Spleen (tissue), 11 donors: ENCODE data around the gene GARIN6. TPM values are rescaled to one million over a fixed set of nuclear protein-coding genes. Genes with fewer than 3 reads are reported as not detected.
"Not testable (repeated sequence)": the region's sequence is repeated elsewhere in the genome, so short reads cannot be mapped to it uniquely, and the experiment has no call there.

Experiments used
- DNase-seq: peaks from one replicate; pipeline ENCODE4 v3.0.0-alpha.2; 2020
- H3K27ac ChIP-seq, 8 donors: fragments of 200-600 bp; sonication (generic) in 7 of 8; 1 replicate in 4 of 8; 2 replicates in 4 of 8; pipeline versions ENCODE4 v1.5.0 to v1.8.0; 2016 to 2021; ENCODE audit warnings: inconsistent platforms in 4 of 8, mild to moderate bottlenecking in 4 of 8, moderate library complexity in 1 of 8
- H3K27me3 ChIP-seq, 7 donors: fragments of 200-600 bp; sonication (generic) in 6 of 7; replicated peaks in 1 of 7; 1 replicate in 4 of 7; 2 replicates in 3 of 7; pipeline versions ENCODE4 v1.5.0 to v1.8.0; 2016 to 2021; ENCODE audit warnings: inconsistent platforms in 3 of 7, mild to moderate bottlenecking in 1 of 7
- H3K36me3 ChIP-seq, 6 donors: fragments of 200-600 bp; sonication (generic) in 5 of 6; 1 replicate in 4 of 6; 2 replicates in 2 of 6; pipeline versions ENCODE4 v1.5.0 to v1.8.0; 2016 to 2021; ENCODE audit warnings: inconsistent platforms in 2 of 6
- H3K4me1 ChIP-seq, 6 donors: fragments of 200-600 bp; sonication (generic) in 5 of 6; 1 replicate in 3 of 6; 2 replicates in 3 of 6; pipeline versions ENCODE4 v1.5.0 to v1.8.0; 2016 to 2021; ENCODE audit warnings: inconsistent platforms in 3 of 6
- H3K4me3 ChIP-seq, 8 donors: fragments of 200-600 bp; sonication (generic) in 7 of 8; 1 replicate in 4 of 8; 2 replicates in 4 of 8; pipeline versions ENCODE4 v1.5.0 to v1.8.0; 2016 to 2021; ENCODE audit warnings: inconsistent platforms in 4 of 8, mild to moderate bottlenecking in 4 of 8, moderate library complexity in 2 of 8
- H3K9me3 ChIP-seq, 8 donors: fragments of 200-600 bp; sonication (generic) in 7 of 8; 1 replicate in 4 of 8; 2 replicates in 4 of 8; pipeline versions ENCODE4 v1.5.0 to v1.8.0; 2016 to 2021; ENCODE audit warnings: inconsistent platforms in 4 of 8
- POLR2A ChIP-seq, 3 donors: fragments of 450-650 bp; IDR thresholded peaks; one replicate each; pipeline ENCODE4 v1.5.1; 2017; ENCODE audit warnings: antibody characterized with exemption in 3 of 3, mild to moderate bottlenecking in 1 of 3
- POLR2AphosphoS5 ChIP-seq, 3 donors: sonication (generic); formaldehyde crosslinking; IDR thresholded peaks; one replicate each; pipeline ENCODE4 v1.5.1; 2017; ENCODE audit warnings: antibody characterized with exemption in 3 of 3
- WGBS, 5 donors: extraction: QIAGEN DNeasy Blood & Tissue Kit in 3 of 5; methylation state at CpG; one replicate each; pipeline versions ENCODE4 v1.1.5 to v1.1.7; 2013 to 2018; 5-methylcytosine and 5-hydroxymethylcytosine counted together
- intact Hi-C: fragments of 100-400 bp; cut with DNase I; formaldehyde crosslinking; loops from one replicate; pipeline ENCODE4 v1.15.0; 2023; ENCODE audit warnings: low total_unique reads
- polyA plus RNA-seq, 3 donors: library from polyadenylated mRNA; stranded (reverse); fragments of 200-250 nt; gene quantifications; one replicate each; pipeline ENCODE4 v1.2.1, GENCODE V29; 2013
- total RNA-seq, 7 donors: library from RNA; depleted of rRNA in 3 of 7; stranded (reverse); fragments of >200 nt in 3 of 7; fragmentation: NEBNext Ultra II Directional in 4 of 7; extraction: Animal tissue kit (Norgen Biotek cat#: 25700) in 4 of 7; gene quantifications; one replicate each; pipeline versions ENCODE4 v1.1.0 to v1.2.1, GENCODE V29; 2016 to 2021
- TF ChIP-seq, protein P1 (sequence below), 11 experiments: fragments of 200-600 bp in 7 of 11; fragments of 450-650 bp in 4 of 11; sonication (generic) in 4 of 11; IDR thresholded peaks in 8 of 11; conservative IDR thresholded peaks in 3 of 11; 1 replicate in 7 of 11; 2 replicates in 4 of 11; pipeline versions ENCODE4 v1.4.0 to v1.8.0; 2016 to 2021; ENCODE audit warnings: antibody characterized with exemption in 11 of 11, inconsistent platforms in 4 of 11, mild to moderate bottlenecking in 1 of 11
- donor health status: healthy with polysubstance abuse.
- donor health status: DM: no; HTN: no; CAD: no; lungs with moderate emphysema.
- donor health status: DM: no; HTN: no; CAD: no.
- donor health status: Bipolar disorder and iron deficiency.
- donor health status: healthy.
- donor health status: DM: no; HTN: no; CAD: no.
- donor health status: DM: yes; HTN: yes; CAD: no.

Gene GARIN6
- total and polyA plus RNA-seq, 10 donors, result not detected

DNA sequence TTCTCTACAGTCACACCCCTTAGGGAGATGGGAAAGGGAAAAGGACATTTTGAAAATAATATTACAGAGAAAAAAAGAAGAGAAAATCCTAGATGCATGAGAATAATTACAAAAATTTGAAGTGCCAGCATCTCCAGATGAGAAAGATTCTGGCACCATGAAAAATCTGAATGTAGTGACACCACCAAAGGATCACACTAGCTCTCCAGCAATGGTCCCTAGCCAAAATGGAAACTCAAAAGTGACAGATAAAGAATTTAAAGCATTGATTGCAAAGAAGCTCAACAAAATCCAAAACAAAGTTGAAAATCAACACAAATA, 27.4 kb upstream of the GARIN6 start:
- peaks cover 0 to 47% (median 31%) of the 10 kb centered on the region in 8 donors for H3K9me3 ChIP-seq
- H3K4me1 ChIP-seq, result no peaks in the 10 kb centered on the region
- TF ChIP-seq POLR2A (IDR thresholded peaks at IDR 0.05) (no peak), POLR2AphosphoS5 (IDR thresholded peaks at IDR 0.05) (no peak)
- TF ChIP-seq, protein P1, sequence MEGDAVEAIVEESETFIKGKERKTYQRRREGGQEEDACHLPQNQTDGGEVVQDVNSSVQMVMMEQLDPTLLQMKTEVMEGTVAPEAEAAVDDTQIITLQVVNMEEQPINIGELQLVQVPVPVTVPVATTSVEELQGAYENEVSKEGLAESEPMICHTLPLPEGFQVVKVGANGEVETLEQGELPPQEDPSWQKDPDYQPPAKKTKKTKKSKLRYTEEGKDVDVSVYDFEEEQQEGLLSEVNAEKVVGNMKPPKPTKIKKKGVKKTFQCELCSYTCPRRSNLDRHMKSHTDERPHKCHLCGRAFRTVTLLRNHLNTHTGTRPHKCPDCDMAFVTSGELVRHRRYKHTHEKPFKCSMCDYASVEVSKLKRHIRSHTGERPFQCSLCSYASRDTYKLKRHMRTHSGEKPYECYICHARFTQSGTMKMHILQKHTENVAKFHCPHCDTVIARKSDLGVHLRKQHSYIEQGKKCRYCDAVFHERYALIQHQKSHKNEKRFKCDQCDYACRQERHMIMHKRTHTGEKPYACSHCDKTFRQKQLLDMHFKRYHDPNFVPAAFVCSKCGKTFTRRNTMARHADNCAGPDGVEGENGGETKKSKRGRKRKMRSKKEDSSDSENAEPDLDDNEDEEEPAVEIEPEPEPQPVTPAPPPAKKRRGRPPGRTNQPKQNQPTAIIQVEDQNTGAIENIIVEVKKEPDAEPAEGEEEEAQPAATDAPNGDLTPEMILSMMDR (IDR thresholded peaks at IDR 0.05 in 8 of 11, conservative IDR thresholded peaks at IDR 0.05 in 3 of 11), result no peak
- intact Hi-C loops, result no loop called here
- no peaks in the 10 kb centered on the region for H3K27me3 ChIP-seq
- H3K4me3 ChIP-seq, result no peak overlapping the region
- DNase-seq, result no peak
- H3K36me3 ChIP-seq, result no peaks in the 10 kb centered on the region
- no peak overlapping the region for H3K27ac ChIP-seq

DNA sequence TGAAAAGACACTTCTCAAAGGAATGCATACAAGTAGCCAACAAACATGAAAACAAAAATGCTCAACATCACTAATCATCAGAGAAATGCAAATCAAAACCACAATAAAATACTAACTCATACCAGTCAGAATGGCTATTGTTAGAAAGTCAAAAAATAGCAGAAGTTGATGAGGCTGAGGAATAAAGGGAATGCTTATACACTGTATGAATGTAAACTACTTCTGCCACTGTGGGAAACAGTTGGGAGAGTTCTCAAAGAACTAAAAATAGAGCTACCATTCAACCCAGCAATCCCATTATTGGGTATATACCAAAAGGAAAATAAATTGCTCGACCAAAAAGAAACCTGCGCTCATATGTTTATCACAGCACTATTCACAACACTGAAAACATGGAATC, 23.0 kb upstream of the GARIN6 start:
- WGBS, 5 donors, result 91 to 100% (median 94%) methylated on average over 2 of the region's 2 CpGs
- H3K4me1 ChIP-seq, H3K27ac ChIP-seq, H3K36me3 ChIP-seq, H3K4me3 ChIP-seq, DNase-seq, H3K27me3 ChIP-seq, intact Hi-C loops: not testable (repeated sequence)
- H3K9me3 ChIP-seq, result peaks cover 0 to 30% (median 22%) of the 10 kb centered on the region in 8 donors

GRCh38 chr12:99627459-99627858, 20.1 kb upstream of the GARIN6 start:
- H3K27me3 ChIP-seq, result no peaks in the 10 kb centered on the region
- H3K4me3 ChIP-seq, result no peak overlapping the region
- intact Hi-C loops, result no loop called here
- TF ChIP-seq POLR2AphosphoS5 (IDR thresholded peaks at IDR 0.05) (no peak), POLR2A (IDR thresholded peaks at IDR 0.05) (no peak)
- TF ChIP-seq, protein P1 (IDR thresholded peaks at IDR 0.05 in 8 of 11, conservative IDR thresholded peaks at IDR 0.05 in 3 of 11), result no peak
- H3K4me1 ChIP-seq, result no peaks in the 10 kb centered on the region
- WGBS, 5 donors, result 69 to 83% (median 74%) methylated on average over 2 of the region's 2 CpGs
- H3K27ac ChIP-seq, result no peak overlapping the region
- no peak for DNase-seq
- peaks cover 0 to 11% (median 0%) of the 10 kb centered on the region in 8 donors for H3K9me3 ChIP-seq
- no peaks in the 10 kb centered on the region for H3K36me3 ChIP-seq

GRCh38 chr12:99644629-99645028, 2.9 kb upstream of the GARIN6 start:
- DNase-seq, result no peak
- Histone ChIP-seq H3K36me3 (no peaks in the 10 kb centered on the region), H3K27ac (no peak overlapping the region), H3K27me3 (no peaks in the 10 kb centered on the region), H3K4me1 (no peaks in the 10 kb centered on the region), H3K4me3 (no peak overlapping the region), H3K9me3 (no peaks in the 10 kb centered on the region)
- no peak for TF ChIP-seq POLR2AphosphoS5 (IDR thresholded peaks at IDR 0.05)
- TF ChIP-seq, protein P1 (IDR thresholded peaks at IDR 0.05 in 8 of 11, conservative IDR thresholded peaks at IDR 0.05 in 3 of 11), result no peak
- no peak for TF ChIP-seq POLR2A (IDR thresholded peaks at IDR 0.05)
- 80 to 93% (median 91%) methylated on average over 2 of the region's 2 CpGs for WGBS, 5 donors
- intact Hi-C loops, result no loop called here

GRCh38 chr12:99648183-99648582, 630 bp downstream of the GARIN6 start:
- 85 to 92% (median 90%) methylated on average over 14 of the region's 14 CpGs for WGBS, 5 donors
- intact Hi-C loops, result no loop called here

More at GRCh38 chr12:99648183-99648582, 630 bp downstream of the GARIN6 start:
- no peaks in the 10 kb centered on the region for H3K27me3 ChIP-seq
- TF ChIP-seq POLR2A (IDR thresholded peaks at IDR 0.05) (no peak), POLR2AphosphoS5 (IDR thresholded peaks at IDR 0.05) (no peak)
- TF ChIP-seq, protein P1 (IDR thresholded peaks at IDR 0.05 in 8 of 11, conservative IDR thresholded peaks at IDR 0.05 in 3 of 11), result no peak
- H3K9me3 ChIP-seq, result no peaks in the 10 kb centered on the region
- DNase-seq, result no peak
- no peaks in the 10 kb centered on the region for H3K36me3 ChIP-seq
- no peak overlapping the region for H3K27ac ChIP-seq
- no peaks in the 10 kb centered on the region for H3K4me1 ChIP-seq
- H3K4me3 ChIP-seq, result no peak overlapping the region
